Transverse colon (tissue), 3 donors: ENCODE data around the gene MYH9.

Experiments used
- EP300 ChIP-seq: sonication (generic); formaldehyde crosslinking; IDR thresholded peaks from one replicate; pipeline ENCODE4 v1.6.1; 2017; ENCODE audit warnings: antibody characterized with exemption, low read depth
- TF ChIP-seq, protein P1 (sequence below), 5 experiments: fragments of 200-600 bp in 3 of 5; fragments of 450-650 bp in 2 of 5; sonication (generic) in 3 of 5; IDR thresholded peaks; 1 replicate in 2 of 5; 2 replicates in 3 of 5; pipeline ENCODE4 v1.5.1; 2016 to 2017; ENCODE audit warnings: antibody characterized with exemption in 5 of 5, inconsistent platforms in 3 of 5, mild to moderate bottlenecking in 2 of 5, moderate library complexity in 1 of 5

DNA sequence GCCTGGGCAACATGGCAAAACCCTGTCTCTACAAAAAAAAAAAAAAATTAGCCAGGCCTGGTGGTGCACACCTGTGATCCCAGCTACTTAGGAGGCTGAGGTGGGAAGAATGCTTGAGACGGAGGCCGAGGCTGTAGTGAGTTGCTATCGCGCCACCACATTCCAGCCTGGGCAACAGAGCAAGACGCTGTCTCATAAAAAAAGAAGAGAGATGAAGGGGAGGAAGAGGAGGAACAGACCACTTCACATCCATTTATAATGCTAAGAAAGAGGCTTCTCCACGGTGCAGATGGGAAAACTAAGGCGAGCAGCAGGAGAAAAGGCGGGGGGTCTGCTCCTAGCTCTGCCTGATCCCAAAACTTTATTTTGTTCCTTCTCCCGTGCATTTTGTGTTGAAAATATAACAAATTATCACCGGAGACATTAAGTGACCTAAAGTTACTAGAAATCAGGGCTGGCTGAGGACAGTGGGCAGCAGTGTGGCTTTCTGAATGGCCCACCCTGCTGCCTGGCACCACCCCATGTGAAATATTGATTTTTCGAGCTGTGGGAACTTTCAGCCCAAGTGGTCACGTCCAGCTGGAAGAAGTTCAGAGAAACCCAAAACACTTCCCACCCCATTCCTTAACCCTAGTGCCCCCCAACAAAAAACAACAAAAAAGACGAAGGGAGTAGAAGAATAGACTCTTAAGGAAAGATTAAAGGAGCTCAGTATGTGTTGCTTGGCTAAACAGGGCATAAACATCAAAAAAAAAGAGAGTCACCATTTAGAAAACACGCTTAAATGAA lies 9.5 kb downstream of the MYH9 start:
- TF ChIP-seq, protein P1, sequence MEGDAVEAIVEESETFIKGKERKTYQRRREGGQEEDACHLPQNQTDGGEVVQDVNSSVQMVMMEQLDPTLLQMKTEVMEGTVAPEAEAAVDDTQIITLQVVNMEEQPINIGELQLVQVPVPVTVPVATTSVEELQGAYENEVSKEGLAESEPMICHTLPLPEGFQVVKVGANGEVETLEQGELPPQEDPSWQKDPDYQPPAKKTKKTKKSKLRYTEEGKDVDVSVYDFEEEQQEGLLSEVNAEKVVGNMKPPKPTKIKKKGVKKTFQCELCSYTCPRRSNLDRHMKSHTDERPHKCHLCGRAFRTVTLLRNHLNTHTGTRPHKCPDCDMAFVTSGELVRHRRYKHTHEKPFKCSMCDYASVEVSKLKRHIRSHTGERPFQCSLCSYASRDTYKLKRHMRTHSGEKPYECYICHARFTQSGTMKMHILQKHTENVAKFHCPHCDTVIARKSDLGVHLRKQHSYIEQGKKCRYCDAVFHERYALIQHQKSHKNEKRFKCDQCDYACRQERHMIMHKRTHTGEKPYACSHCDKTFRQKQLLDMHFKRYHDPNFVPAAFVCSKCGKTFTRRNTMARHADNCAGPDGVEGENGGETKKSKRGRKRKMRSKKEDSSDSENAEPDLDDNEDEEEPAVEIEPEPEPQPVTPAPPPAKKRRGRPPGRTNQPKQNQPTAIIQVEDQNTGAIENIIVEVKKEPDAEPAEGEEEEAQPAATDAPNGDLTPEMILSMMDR (IDR thresholded peaks at IDR 0.05): no peak
- no peak for TF ChIP-seq EP300
